HFFc6 (cell line): ENCODE measurements around the gene SMPD2. TPM values are rescaled to one million over a fixed set of nuclear protein-coding genes. Genes with fewer than 3 reads are reported as not detected.

Source experiments
- DNase-seq: peaks from one replicate; pipeline ENCODE4 v3.0.0-alpha.2; 2018
- H3K27ac Mint-ChIP-seq: 2 replicates; pipeline ENCODE4 v1.8.0; 2020; ENCODE audit warnings: mild to moderate bottlenecking, mixed read lengths
- H3K27me3 Mint-ChIP-seq: 2 replicates; pipeline ENCODE4 v1.8.0; 2021; ENCODE audit warnings: mild to moderate bottlenecking, moderate library complexity, mixed read lengths; ENCODE audit not compliant: insufficient read depth
- H3K36me3 Mint-ChIP-seq: 2 replicates; pipeline ENCODE4 v1.8.0; 2021; ENCODE audit warnings: low read depth, mixed read lengths
- H3K4me1 Mint-ChIP-seq: 2 replicates; pipeline ENCODE4 v1.8.0; 2020; ENCODE audit warnings: low read depth, mixed read lengths
- H3K4me3 Mint-ChIP-seq: 2 replicates; pipeline ENCODE4 v1.8.0; 2020; ENCODE audit warnings: mild to moderate bottlenecking, moderate library complexity, mixed read lengths
- H3K9me3 Mint-ChIP-seq: 2 replicates; pipeline ENCODE4 v1.8.0; 2020; ENCODE audit warnings: mild to moderate bottlenecking, mixed read lengths
- total RNA-seq, 6 experiments: library from RNA; stranded (reverse); fragmentation: NEBNext Ultra II Directional; extraction: Animal tissue kit (Norgen Biotek cat#: 25700); gene quantifications; 2 replicates in 1 of 6; 3 replicates in 5 of 6; pipeline ENCODE4 v1.2.3, GENCODE V29; 2021
- TF ChIP-seq, protein P1 (sequence below): fragments of 200-600 bp; sonication (generic); IDR thresholded peaks from 2 replicates; pipeline ENCODE4 v1.5.0; 2021; ENCODE audit warnings: antibody characterized with exemption, mild to moderate bottlenecking

SMPD2 gene
- total RNA-seq, 6 experiments from 2014 or later: 5.0 to 7.4 (median 5.7) TPM

DNA sequence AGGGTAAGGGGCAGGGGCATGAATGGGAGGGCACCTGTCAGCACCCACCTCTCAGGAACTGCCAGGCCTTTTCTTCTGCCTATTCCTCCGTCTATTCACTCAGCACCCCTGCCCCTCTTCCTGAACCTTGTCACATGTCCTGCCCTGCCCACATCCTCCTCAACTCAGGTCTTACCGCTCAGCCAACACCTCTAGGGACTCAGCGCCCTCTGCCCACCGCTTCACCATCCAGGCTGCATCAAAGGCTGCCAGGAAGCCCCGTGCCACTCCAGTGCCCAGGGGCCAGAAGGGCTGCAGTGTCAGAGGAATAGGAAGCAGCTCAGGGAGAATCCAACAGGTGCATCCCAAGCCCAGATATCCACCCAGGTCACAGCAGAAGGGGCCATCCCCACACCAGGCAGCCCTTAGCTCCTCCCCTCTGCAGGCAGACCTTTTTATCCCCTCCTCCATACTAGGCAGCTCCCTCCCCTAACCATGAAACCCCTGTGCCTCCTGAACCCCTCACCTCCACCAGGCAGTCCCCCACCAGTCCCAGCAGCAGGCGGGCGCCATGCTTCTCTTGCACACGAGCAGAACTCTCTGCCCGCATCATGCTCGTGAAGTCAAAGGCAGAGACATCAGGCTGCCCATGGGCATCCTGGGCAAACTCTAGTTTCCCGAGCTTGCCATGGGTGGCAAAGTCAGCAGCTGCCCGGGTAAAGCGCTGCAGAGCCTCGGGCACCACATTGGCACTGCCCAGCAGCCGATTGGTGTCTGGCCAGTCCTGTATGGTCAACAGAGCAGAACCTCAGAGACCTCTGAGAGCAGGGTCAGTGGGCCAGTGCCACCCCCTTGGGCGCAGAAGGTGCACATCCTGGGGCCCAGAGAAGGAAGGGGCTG, 9.5 kb downstream of the SMPD2 start:
- peaks cover 1% of the 10 kb centered on the region for H3K27me3 Mint-ChIP-seq
- H3K4me3 Mint-ChIP-seq: no peak overlapping the region
- DNase-seq: no peak
- H3K36me3 Mint-ChIP-seq: peaks cover 14% of the 10 kb centered on the region
- H3K4me1 Mint-ChIP-seq: peaks cover 10% of the 10 kb centered on the region
- no peaks in the 10 kb centered on the region for H3K9me3 Mint-ChIP-seq
- no peak overlapping the region for H3K27ac Mint-ChIP-seq
- TF ChIP-seq, protein P1, sequence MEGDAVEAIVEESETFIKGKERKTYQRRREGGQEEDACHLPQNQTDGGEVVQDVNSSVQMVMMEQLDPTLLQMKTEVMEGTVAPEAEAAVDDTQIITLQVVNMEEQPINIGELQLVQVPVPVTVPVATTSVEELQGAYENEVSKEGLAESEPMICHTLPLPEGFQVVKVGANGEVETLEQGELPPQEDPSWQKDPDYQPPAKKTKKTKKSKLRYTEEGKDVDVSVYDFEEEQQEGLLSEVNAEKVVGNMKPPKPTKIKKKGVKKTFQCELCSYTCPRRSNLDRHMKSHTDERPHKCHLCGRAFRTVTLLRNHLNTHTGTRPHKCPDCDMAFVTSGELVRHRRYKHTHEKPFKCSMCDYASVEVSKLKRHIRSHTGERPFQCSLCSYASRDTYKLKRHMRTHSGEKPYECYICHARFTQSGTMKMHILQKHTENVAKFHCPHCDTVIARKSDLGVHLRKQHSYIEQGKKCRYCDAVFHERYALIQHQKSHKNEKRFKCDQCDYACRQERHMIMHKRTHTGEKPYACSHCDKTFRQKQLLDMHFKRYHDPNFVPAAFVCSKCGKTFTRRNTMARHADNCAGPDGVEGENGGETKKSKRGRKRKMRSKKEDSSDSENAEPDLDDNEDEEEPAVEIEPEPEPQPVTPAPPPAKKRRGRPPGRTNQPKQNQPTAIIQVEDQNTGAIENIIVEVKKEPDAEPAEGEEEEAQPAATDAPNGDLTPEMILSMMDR: no peak

GRCh38 chr6:109450801-109451200, 10.3 kb downstream of the SMPD2 start:
- H3K36me3 Mint-ChIP-seq: peaks cover 10% of the 10 kb centered on the region
- peaks cover 4% of the 10 kb centered on the region for H3K27me3 Mint-ChIP-seq
- TF ChIP-seq, protein P1: no peak
- H3K27ac Mint-ChIP-seq: no peak overlapping the region
- peaks cover 10% of the 10 kb centered on the region for H3K4me1 Mint-ChIP-seq
- no peaks in the 10 kb centered on the region for H3K9me3 Mint-ChIP-seq
- no peak overlapping the region for H3K4me3 Mint-ChIP-seq
- DNase-seq: no peak

- H3K27ac Mint-ChIP-seq: no peak overlapping the region
- peaks cover 8% of the 10 kb centered on the region for H3K36me3 Mint-ChIP-seq
- no peak for DNase-seq
- no peaks in the 10 kb centered on the region for H3K9me3 Mint-ChIP-seq
- no peak overlapping the region for H3K4me3 Mint-ChIP-seq
- TF ChIP-seq, protein P1: no peak
- H3K27me3 Mint-ChIP-seq: peaks cover 4% of the 10 kb centered on the region
- H3K4me1 Mint-ChIP-seq: peaks cover 12% of the 10 kb centered on the region
Measured at GRCh38 chr6:109451376-109451775, 10.9 kb downstream of the SMPD2 start.

DNA sequence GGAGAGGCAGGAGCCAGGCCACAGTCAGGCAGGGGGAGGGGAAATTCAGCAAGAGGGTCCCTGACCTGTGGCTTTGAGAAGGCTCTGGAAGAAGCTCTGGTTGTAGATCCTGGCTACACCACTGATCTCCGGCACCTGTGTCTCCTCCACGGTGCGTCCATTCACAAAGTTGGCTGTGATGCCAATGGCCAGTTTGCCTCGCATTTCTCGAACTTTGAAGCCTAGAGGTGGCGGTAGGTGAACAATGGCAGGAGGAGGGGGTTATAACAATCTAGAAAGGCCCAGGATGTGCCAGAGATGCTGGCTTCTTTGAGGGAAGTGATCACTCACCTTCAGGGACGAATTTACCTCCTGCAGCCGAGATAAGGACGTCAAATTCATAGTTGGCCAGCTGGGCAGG, 11.7 kb downstream of the SMPD2 start:
- Mint-ChIP-seq H3K9me3 (no peaks in the 10 kb centered on the region), H3K27me3 (peaks cover 4% of the 10 kb centered on the region), H3K36me3 (peaks cover 4% of the 10 kb centered on the region; the same call in 1 of the 2 replicates), H3K4me1 (peaks cover 20% of the 10 kb centered on the region), H3K4me3 (no peak overlapping the region), H3K27ac (no peak overlapping the region)
- no peak for DNase-seq
- TF ChIP-seq, protein P1: no peak

DNA sequence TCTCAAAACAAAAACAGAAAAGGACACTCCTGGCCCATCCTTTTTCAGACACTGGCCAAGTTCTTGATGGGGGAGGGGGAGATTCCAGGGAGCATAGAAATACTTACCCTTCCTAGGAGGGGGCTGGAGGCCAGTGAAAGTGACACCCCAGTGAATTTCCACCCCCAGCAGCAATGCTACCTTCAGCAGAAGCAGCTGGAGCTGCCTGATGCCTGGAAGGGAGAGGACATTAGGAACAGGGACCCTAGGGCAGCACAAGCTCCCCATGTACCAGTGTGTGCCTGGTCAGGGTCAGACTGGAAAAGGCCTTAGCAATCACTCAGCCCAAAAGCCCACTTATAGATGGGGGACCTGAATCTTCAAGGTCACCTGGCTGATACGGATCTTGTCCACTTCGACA, 12.6 kb downstream of the SMPD2 start:
- H3K27me3 Mint-ChIP-seq: peaks cover 6% of the 10 kb centered on the region
- H3K4me3 Mint-ChIP-seq: no peak overlapping the region
- H3K36me3 Mint-ChIP-seq: peaks cover 4% of the 10 kb centered on the region; the same call in 1 of the 2 replicates
- peaks cover 30% of the 10 kb centered on the region for H3K4me1 Mint-ChIP-seq
- DNase-seq: no peak
- TF ChIP-seq, protein P1: no peak
- no peaks in the 10 kb centered on the region for H3K9me3 Mint-ChIP-seq
- H3K27ac Mint-ChIP-seq: no peak overlapping the region
